Loucy (cell line): ENCODE data around the gene PFDN6.

Experiments used
- EZH2phosphoT487 ChIP-seq: fragments of 200-600 bp; IDR thresholded peaks from 2 replicates; pipeline ENCODE4 v1.6.1; 2018; ENCODE audit warnings: antibody characterized with exemption, mild to moderate bottlenecking, moderate library complexity, borderline replicate concordance
- TF ChIP-seq, protein P1 (sequence below): fragments of 200-600 bp; sonication (generic); conservative IDR thresholded peaks from 2 replicates; pipeline ENCODE4 v1.5.1; 2014; ENCODE audit warnings: mild to moderate bottlenecking, antibody characterized with exemption, low read length

DNA sequence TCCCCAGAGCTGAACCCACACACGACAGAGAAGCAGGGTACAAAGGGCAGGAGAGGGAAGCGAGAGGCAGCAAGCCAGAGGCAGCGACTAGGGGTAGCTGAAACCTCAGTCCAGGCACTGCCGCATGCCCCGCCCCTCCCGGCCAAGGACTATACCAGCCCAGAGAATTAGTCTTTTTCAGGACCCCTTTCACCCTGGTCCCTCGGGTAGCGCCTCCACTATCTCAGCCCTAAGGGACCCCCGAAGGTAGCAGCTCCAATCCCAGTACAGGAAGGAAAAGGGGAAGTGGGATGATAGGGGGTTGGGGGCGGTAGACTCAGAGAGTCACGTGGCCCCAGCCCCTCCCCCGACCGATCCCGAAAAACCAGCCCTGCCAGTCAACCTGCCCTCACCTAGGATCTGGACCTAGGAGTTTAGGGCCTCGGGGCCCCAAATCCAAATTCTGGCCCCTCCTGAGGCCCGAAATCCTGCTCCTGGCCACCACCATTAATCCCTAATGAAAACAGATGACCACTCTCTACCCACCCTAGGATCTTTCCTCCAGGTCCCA, 8.1 kb downstream of the PFDN6 start:
- TF ChIP-seq, protein P1, sequence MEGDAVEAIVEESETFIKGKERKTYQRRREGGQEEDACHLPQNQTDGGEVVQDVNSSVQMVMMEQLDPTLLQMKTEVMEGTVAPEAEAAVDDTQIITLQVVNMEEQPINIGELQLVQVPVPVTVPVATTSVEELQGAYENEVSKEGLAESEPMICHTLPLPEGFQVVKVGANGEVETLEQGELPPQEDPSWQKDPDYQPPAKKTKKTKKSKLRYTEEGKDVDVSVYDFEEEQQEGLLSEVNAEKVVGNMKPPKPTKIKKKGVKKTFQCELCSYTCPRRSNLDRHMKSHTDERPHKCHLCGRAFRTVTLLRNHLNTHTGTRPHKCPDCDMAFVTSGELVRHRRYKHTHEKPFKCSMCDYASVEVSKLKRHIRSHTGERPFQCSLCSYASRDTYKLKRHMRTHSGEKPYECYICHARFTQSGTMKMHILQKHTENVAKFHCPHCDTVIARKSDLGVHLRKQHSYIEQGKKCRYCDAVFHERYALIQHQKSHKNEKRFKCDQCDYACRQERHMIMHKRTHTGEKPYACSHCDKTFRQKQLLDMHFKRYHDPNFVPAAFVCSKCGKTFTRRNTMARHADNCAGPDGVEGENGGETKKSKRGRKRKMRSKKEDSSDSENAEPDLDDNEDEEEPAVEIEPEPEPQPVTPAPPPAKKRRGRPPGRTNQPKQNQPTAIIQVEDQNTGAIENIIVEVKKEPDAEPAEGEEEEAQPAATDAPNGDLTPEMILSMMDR: no peak
- no peak for TF ChIP-seq EZH2phosphoT487
